NCI-H2196 treated with DMSO at 0.1 percent for 48 hours (cell line): ENCODE measurements around the gene ZFX.

Experiments
- DNase-seq: peaks from one replicate; lab custom pipeline; 2025; ENCODE audit not compliant: unreplicated experiment; lab: John Stamatoyannopoulos, UW

Gene ZFX

GRCh38 chrX:24201216-24201615 lies 51.7 kb downstream of the ZFX start:
- DNase-seq = no peak

GRCh38 chrX:24202465-24203031 lies 53.0 kb downstream of the ZFX start:
- DNase-seq = no peak

- DNase-seq = no peak
These were observed 53.7 kb downstream of the ZFX start for GRCh38 chrX:24203072-24203808.

- DNase-seq = no peak
These were observed 54.8 kb downstream of the ZFX start for GRCh38 chrX:24204331-24204730.

GRCh38 chrX:24204958-24205357 lies 55.4 kb downstream of the ZFX start:
- DNase-seq = no peak

GRCh38 chrX:24207826-24208225 lies 58.3 kb downstream of the ZFX start:
- DNase-seq = no peak

- DNase-seq = no peak
These were observed 59.1 kb downstream of the ZFX start for GRCh38 chrX:24208496-24209240.

GRCh38 chrX:24210190-24210589 lies 60.7 kb downstream of the ZFX start:
- DNase-seq = no peak

- no peak for DNase-seq
These were observed 65.0 kb downstream of the ZFX start for GRCh38 chrX:24214568-24214967.

GRCh38 chrX:24215272-24215671 lies 65.7 kb downstream of the ZFX start:
- no peak for DNase-seq

- no peak for DNase-seq
These were observed 66.5 kb downstream of the ZFX start for GRCh38 chrX:24216037-24216436.

GRCh38 chrX:24216827-24217226 lies 67.3 kb downstream of the ZFX start:
- DNase-seq = no peak

GRCh38 chrX:24219320-24219719 lies 69.8 kb downstream of the ZFX start:
- no peak for DNase-seq

GRCh38 chrX:24221872-24222271 lies 72.3 kb downstream of the ZFX start:
- no peak for DNase-seq

- no peak for DNase-seq
These were observed 75.7 kb downstream of the ZFX start for GRCh38 chrX:24225265-24225664.

GRCh38 chrX:24226176-24226575 lies 76.6 kb downstream of the ZFX start:
- DNase-seq = no peak

- DNase-seq = no peak
These were observed 79.1 kb downstream of the ZFX start for GRCh38 chrX:24228596-24228995.

GRCh38 chrX:24229400-24229879 lies 79.9 kb downstream of the ZFX start:
- no peak for DNase-seq

- DNase-seq = no peak
These were observed 80.4 kb downstream of the ZFX start for GRCh38 chrX:24229976-24230375.

GRCh38 chrX:24231131-24231540 lies 81.6 kb downstream of the ZFX start:
- no peak for DNase-seq

- no peak for DNase-seq
These were observed 82.2 kb downstream of the ZFX start for GRCh38 chrX:24231641-24232179.

- DNase-seq = no peak
These were observed 83.3 kb downstream of the ZFX start for GRCh38 chrX:24232796-24233195.
